ENCODE measurements around the gene FOXL2. TPM values are rescaled to one million over a fixed set of nuclear protein-coding genes. Genes with fewer than 3 reads are reported as not detected.

The FOXL2 gene
- total RNA-seq (2021), result not detected in 2 replicates
- Bru-seq, nascent RNA, result not detected
- BruChase-seq, experiment 1, labeled RNA remaining after a 2-hour chase, result not detected
- BruChase-seq, experiment 2, labeled RNA remaining after a 6-hour chase, result not detected
- long read RNA-seq, result 0 reads

- intact Hi-C loops (cut with micrococcal nuclease; ENCODE audit: unreplicated experiment), result no loop called here
- H3K9me2 ChIP-seq (ENCODE audit: insufficient read depth), result no peaks in the 10 kb centered on the region
- no peaks in the 10 kb centered on the region for H3K4me1 ChIP-seq (replicated peaks; ENCODE audit: insufficient read depth)
- H3K4me2 ChIP-seq, result no peak within 1 kb of the TSS
- H3K4me3 ChIP-seq, result no peak within 1 kb of the TSS
- no peaks in the 10 kb centered on the region for H3K36me3 ChIP-seq (ENCODE audit: low read depth)
- H4K20me1 ChIP-seq (ENCODE audit: insufficient read depth), result no peaks in the 10 kb centered on the region
- 0 out of 2 replicates have a peak, but pooled peaks cover 6% of the 10 kb centered on the region for H3K27me3 ChIP-seq (ENCODE audit: insufficient read depth, low read depth)
- no TSS peak for BruUV-seq (replicated peaks)
- no peak for TF ChIP-seq EZH2 (IDR thresholded peaks at IDR 0.05; ENCODE audit: low read depth)
- no peak for TF ChIP-seq CTCF (conservative IDR thresholded peaks at IDR 0.05)
- H3F3A ChIP-seq (ENCODE audit: insufficient read depth, low read depth), result no peaks in the 10 kb centered on the region
- no peaks in the 10 kb centered on the region for H3K9me3 ChIP-seq (ENCODE audit: insufficient read depth, low read depth)
- no peaks in the 10 kb centered on the region for H3K79me2 ChIP-seq (ENCODE audit: low read depth)
- POLR2A ChIA-PET (ENCODE audit: unreplicated experiment), result no interaction called here
- no peak for DNase-seq
- H3K27ac ChIP-seq, result no peak within 1 kb of the TSS
- no peak within 1 kb of the TSS for H2AFZ ChIP-seq
- CTCF ChIA-PET, result interaction anchor here (0.6 kb wide), 1 partner anchor 165 kb away, joined by 3 read pairs; no protein-coding TSS in a partner anchor
Measured at GRCh38 chr3:138946663-138947494, at the start of gene FOXL2, which contains the start of gene FOXL2NB. Gene FOXL2, minus strand, starts transcription at chr3:138947137. Its CDS starts 415 bp downstream, at chr3:138946722. Gene FOXL2NB, plus strand, starts transcription at chr3:138947217. Its CDS starts 148 bp downstream, at chr3:138947365.

- H3K36me3 ChIP-seq (ENCODE audit: low read depth), result no peaks in the 10 kb centered on the region
- H4K20me1 ChIP-seq (ENCODE audit: insufficient read depth), result no peaks in the 10 kb centered on the region
- no TSS peak for BruUV-seq (replicated peaks)
- ChIA-PET CTCF (no interaction called here), POLR2A (ENCODE audit: unreplicated experiment) (no interaction called here)
- TF ChIP-seq CTCF (conservative IDR thresholded peaks at IDR 0.05) (no peak), EZH2 (IDR thresholded peaks at IDR 0.05; ENCODE audit: low read depth) (no peak)
- no peaks in the 10 kb centered on the region for H3K9me2 ChIP-seq (ENCODE audit: insufficient read depth)
- peaks cover 10% of the 10 kb centered on the region; the same call in 1 of the 2 replicates for H3K27me3 ChIP-seq (ENCODE audit: insufficient read depth, low read depth)
- DNase-seq, result no peak
- H3K4me2 ChIP-seq, result no peak overlapping the region
- H3K27ac ChIP-seq, result no peak overlapping the region
- no peak overlapping the region for H3K4me3 ChIP-seq
- H3K4me1 ChIP-seq (replicated peaks; ENCODE audit: insufficient read depth), result no peaks in the 10 kb centered on the region
- H3K79me2 ChIP-seq (ENCODE audit: low read depth), result no peaks in the 10 kb centered on the region
- H3K9me3 ChIP-seq (ENCODE audit: insufficient read depth, low read depth), result no peaks in the 10 kb centered on the region
- no peak overlapping the region for H2AFZ ChIP-seq
- no peaks in the 10 kb centered on the region for H3F3A ChIP-seq (ENCODE audit: insufficient read depth, low read depth)
- intact Hi-C loops (cut with micrococcal nuclease; ENCODE audit: unreplicated experiment), result no loop called here
Measured at GRCh38 chr3:138995706-138996105, 48.8 kb upstream of the FOXL2 start.

GRCh38 chr3:138987181-138987580 lies 40.2 kb upstream of the FOXL2 start:
- Histone ChIP-seq H3K4me2 (no peak overlapping the region), H3K79me2 (ENCODE audit: low read depth) (no peaks in the 10 kb centered on the region), H4K20me1 (ENCODE audit: insufficient read depth) (no peaks in the 10 kb centered on the region), H3F3A (ENCODE audit: insufficient read depth, low read depth) (no peaks in the 10 kb centered on the region), H3K4me1 (replicated peaks; ENCODE audit: insufficient read depth) (no peaks in the 10 kb centered on the region), H3K27ac (no peak overlapping the region), H3K9me2 (ENCODE audit: insufficient read depth) (no peaks in the 10 kb centered on the region), H2AFZ (no peak overlapping the region), H3K27me3 (ENCODE audit: insufficient read depth, low read depth) (no peaks in the 10 kb centered on the region), H3K36me3 (ENCODE audit: low read depth) (no peaks in the 10 kb centered on the region), H3K9me3 (ENCODE audit: insufficient read depth, low read depth) (no peaks in the 10 kb centered on the region), H3K4me3 (no peak overlapping the region)
- no peak for DNase-seq
- intact Hi-C loops (cut with micrococcal nuclease; ENCODE audit: unreplicated experiment), result no loop called here
- POLR2A ChIA-PET (ENCODE audit: unreplicated experiment), result no interaction called here
- TF ChIP-seq CTCF (conservative IDR thresholded peaks at IDR 0.05) (no peak), EZH2 (IDR thresholded peaks at IDR 0.05; ENCODE audit: low read depth) (no peak)
- no TSS peak for BruUV-seq (replicated peaks)
- CTCF ChIA-PET, result no interaction called here

Measured in PC-9 (cell line).